ENCODE measurements around the gene STARD7. TPM values are rescaled to one million over a fixed set of nuclear protein-coding genes. Genes with fewer than 3 reads are reported as not detected.
A peak's percentile ranks its signal among the peaks of the same experiment; 100 is the strongest.

Gene STARD7
- total and polyA plus RNA-seq, 9 of the 15 experiments (the other 6 are each of a cell fraction or from before 2014, with no cell fraction given): 90.9 to 196 (median 145) TPM

GRCh38 chr2:96188821-96189526, 19.7 kb downstream of the STARD7 start (continued):
- TF ChIP-seq ZNF609 (CRISPR knock-in tag; IDR thresholded peaks at IDR 0.05; ENCODE audit: borderline replicate concordance) (no peak), DMBX1 (CRISPR knock-in tag; IDR thresholded peaks at IDR 0.05; ENCODE audit: borderline replicate concordance) (no peak), PTBP1 (IDR thresholded peaks at IDR 0.05; ENCODE audit: low read depth, low read length) (no peak), HMG20B (CRISPR knock-in tag; IDR thresholded peaks at IDR 0.05) (no peak), NKRF (IDR thresholded peaks at IDR 0.05; ENCODE audit: borderline replicate concordance) (no peak), CBX3 (IDR thresholded peaks at IDR 0.05; ENCODE audit: borderline replicate concordance in 1 of 2, low read length in 2 of 2) (no peak), WHSC1 (IDR thresholded peaks at IDR 0.05; ENCODE audit: low read length) (no peak), MCM7 (IDR thresholded peaks at IDR 0.05) (no peak), PRMT5 (CRISPR knock-in tag; IDR thresholded peaks at IDR 0.05) (no peak), ARID1B (IDR thresholded peaks at IDR 0.05) (0 out of 2 replicates have a peak, but pooled peaks have one; percentile 21), SMARCE1 (IDR thresholded peaks at IDR 0.05) (no peak), ZNF23 (CRISPR knock-in tag; IDR thresholded peaks at IDR 0.05) (no peak), COPS2 (conservative IDR thresholded peaks at IDR 0.05) (no peak), ZNF282 (CRISPR knock-in tag; IDR thresholded peaks at IDR 0.05) (no peak), AFF1 (IDR thresholded peaks at IDR 0.05; ENCODE audit: low read depth in 1 of 2, partially characterized antibody in 2 of 2) (no peak), ZNF184 (CRISPR knock-in tag; IDR thresholded peaks at IDR 0.05) (no peak), TCF7L2 (IDR thresholded peaks at IDR 0.05; ENCODE audit: low read depth, low read length) (no peak)

Data from K562 (cell line).